ENCODE data around the gene KRTAP25-1. TPM values are rescaled to one million over a fixed set of nuclear protein-coding genes. Genes with fewer than 3 reads are reported as not detected.

The KRTAP25-1 gene
- not detected in 2 replicates for total RNA-seq
- long read RNA-seq, result 0 reads

GRCh38 chr21:30289215-30289614 lies at the start of gene KRTAP25-1:
KRTAP25-1 (minus strand) TSS chr21:30289514; CDS start chr21:30289490, 24 bp downstream.
- no peaks in the 10 kb centered on the region for H3K36me3 Mint-ChIP-seq (ENCODE audit: unreplicated experiment)
- H3K9me3 Mint-ChIP-seq (ENCODE audit: unreplicated experiment), result no peaks in the 10 kb centered on the region

GRCh38 chr21:30338717-30339116 lies 49.4 kb upstream of the KRTAP25-1 start:
- Mint-ChIP-seq H3K4me3 (ENCODE audit: unreplicated experiment) (no peak overlapping the region), H3K27ac (ENCODE audit: unreplicated experiment) (no peak overlapping the region), H3K4me1 (ENCODE audit: unreplicated experiment) (peaks cover 39% of the 10 kb centered on the region), H3K27me3 (ENCODE audit: unreplicated experiment) (no peaks in the 10 kb centered on the region), H3K36me3 (ENCODE audit: unreplicated experiment) (no peaks in the 10 kb centered on the region), H3K9me3 (ENCODE audit: unreplicated experiment) (no peaks in the 10 kb centered on the region)
- no peak for DNase-seq (ENCODE audit: extremely low spot score, unreplicated experiment)
- TF ChIP-seq, protein P1, sequence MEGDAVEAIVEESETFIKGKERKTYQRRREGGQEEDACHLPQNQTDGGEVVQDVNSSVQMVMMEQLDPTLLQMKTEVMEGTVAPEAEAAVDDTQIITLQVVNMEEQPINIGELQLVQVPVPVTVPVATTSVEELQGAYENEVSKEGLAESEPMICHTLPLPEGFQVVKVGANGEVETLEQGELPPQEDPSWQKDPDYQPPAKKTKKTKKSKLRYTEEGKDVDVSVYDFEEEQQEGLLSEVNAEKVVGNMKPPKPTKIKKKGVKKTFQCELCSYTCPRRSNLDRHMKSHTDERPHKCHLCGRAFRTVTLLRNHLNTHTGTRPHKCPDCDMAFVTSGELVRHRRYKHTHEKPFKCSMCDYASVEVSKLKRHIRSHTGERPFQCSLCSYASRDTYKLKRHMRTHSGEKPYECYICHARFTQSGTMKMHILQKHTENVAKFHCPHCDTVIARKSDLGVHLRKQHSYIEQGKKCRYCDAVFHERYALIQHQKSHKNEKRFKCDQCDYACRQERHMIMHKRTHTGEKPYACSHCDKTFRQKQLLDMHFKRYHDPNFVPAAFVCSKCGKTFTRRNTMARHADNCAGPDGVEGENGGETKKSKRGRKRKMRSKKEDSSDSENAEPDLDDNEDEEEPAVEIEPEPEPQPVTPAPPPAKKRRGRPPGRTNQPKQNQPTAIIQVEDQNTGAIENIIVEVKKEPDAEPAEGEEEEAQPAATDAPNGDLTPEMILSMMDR (IDR thresholded peaks at IDR 0.05), result no peak

More at GRCh38 chr21:30289215-30289614, at the start of gene KRTAP25-1:
- no peak within 1 kb of the TSS for H3K4me3 Mint-ChIP-seq (ENCODE audit: unreplicated experiment)
- H3K4me1 Mint-ChIP-seq (ENCODE audit: unreplicated experiment), result no peaks in the 10 kb centered on the region
- H3K27me3 Mint-ChIP-seq (ENCODE audit: unreplicated experiment), result peaks cover 44% of the 10 kb centered on the region
- no peak within 1 kb of the TSS for H3K27ac Mint-ChIP-seq (ENCODE audit: unreplicated experiment)
- TF ChIP-seq, protein P1 (IDR thresholded peaks at IDR 0.05), result no peak
- no peak for DNase-seq (ENCODE audit: extremely low spot score, unreplicated experiment)

DNA sequence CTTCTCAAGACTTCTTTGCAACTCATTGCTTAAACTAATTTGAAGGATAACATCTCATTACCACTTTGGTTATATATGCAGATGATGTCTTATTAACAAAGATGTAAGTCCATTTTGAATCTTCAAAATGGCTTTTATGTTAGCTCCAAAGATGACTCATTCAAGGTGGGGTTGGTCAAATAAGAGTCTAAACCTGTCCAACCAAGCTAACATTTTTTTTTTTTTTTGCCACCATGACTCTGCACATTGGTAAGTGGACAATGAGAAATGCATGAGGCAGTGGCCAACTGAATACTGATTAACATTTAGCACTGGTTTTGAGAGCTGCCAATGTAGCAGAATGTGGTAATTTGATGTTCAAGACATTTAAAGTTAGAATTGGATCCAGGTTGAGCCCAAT lies 48.5 kb upstream of the KRTAP25-1 start:
- TF ChIP-seq, protein P1 (IDR thresholded peaks at IDR 0.05), result no peak
- peaks cover 48% of the 10 kb centered on the region for H3K4me1 Mint-ChIP-seq (ENCODE audit: unreplicated experiment)
- DNase-seq (ENCODE audit: extremely low spot score, unreplicated experiment), result no peak
- H3K4me3 Mint-ChIP-seq (ENCODE audit: unreplicated experiment), result no peak overlapping the region
- H3K27ac Mint-ChIP-seq (ENCODE audit: unreplicated experiment), result peak overlapping the region; percentile 70
- H3K27me3 Mint-ChIP-seq (ENCODE audit: unreplicated experiment), result no peaks in the 10 kb centered on the region
- no peaks in the 10 kb centered on the region for H3K36me3 Mint-ChIP-seq (ENCODE audit: unreplicated experiment)
- H3K9me3 Mint-ChIP-seq (ENCODE audit: unreplicated experiment), result no peaks in the 10 kb centered on the region

DNA sequence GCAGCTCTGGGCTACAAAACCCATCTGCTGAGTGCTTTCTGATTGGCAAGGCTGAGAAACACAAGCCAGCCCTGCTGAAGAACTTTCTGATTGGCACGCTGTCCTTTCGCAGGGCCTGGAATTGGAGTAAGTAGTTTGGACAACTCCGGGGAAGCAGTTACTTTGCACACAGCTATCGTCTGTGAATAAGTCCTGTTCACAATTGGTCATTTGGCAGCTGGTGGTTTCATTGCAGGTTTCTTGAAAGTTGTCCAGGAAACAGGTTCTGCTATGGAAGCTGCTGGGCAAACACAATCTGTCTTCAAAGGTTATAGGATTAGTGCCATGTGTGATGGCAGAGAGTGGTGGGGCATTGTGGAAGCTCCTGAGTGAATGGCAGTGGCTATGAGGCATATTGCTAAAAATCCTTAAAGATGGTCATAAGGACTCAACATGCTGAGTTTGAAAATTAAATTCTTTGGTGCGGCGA lies 48.0 kb upstream of the KRTAP25-1 start, which contains the start of gene KRTAP27-1:
KRTAP27-1 (minus strand) TSS at position 419 of the 469 bp plus-strand sequence; CDS start at position 393, 26 bp downstream.
- DNase-seq (ENCODE audit: extremely low spot score, unreplicated experiment), result no peak
- Mint-ChIP-seq H3K9me3 (ENCODE audit: unreplicated experiment) (no peaks in the 10 kb centered on the region), H3K27ac (ENCODE audit: unreplicated experiment) (peak within 1 kb of the TSS; percentile 70), H3K4me1 (ENCODE audit: unreplicated experiment) (peaks cover 53% of the 10 kb centered on the region), H3K36me3 (ENCODE audit: unreplicated experiment) (no peaks in the 10 kb centered on the region), H3K4me3 (ENCODE audit: unreplicated experiment) (no peak within 1 kb of the TSS), H3K27me3 (ENCODE audit: unreplicated experiment) (no peaks in the 10 kb centered on the region)
- TF ChIP-seq, protein P1 (IDR thresholded peaks at IDR 0.05), result no peak

GRCh38 chr21:30336596-30336995 lies 47.3 kb upstream of the KRTAP25-1 start:
- H3K27me3 Mint-ChIP-seq (ENCODE audit: unreplicated experiment), result no peaks in the 10 kb centered on the region
- H3K9me3 Mint-ChIP-seq (ENCODE audit: unreplicated experiment), result no peaks in the 10 kb centered on the region
- TF ChIP-seq, protein P1 (IDR thresholded peaks at IDR 0.05), result no peak
- peak overlapping the region; percentile 70 for H3K27ac Mint-ChIP-seq (ENCODE audit: unreplicated experiment)
- H3K4me3 Mint-ChIP-seq (ENCODE audit: unreplicated experiment), result no peak overlapping the region
- H3K4me1 Mint-ChIP-seq (ENCODE audit: unreplicated experiment), result peaks cover 54% of the 10 kb centered on the region
- H3K36me3 Mint-ChIP-seq (ENCODE audit: unreplicated experiment), result no peaks in the 10 kb centered on the region
- DNase-seq (ENCODE audit: extremely low spot score, unreplicated experiment), result no peak
